DND-41 (cell line): ENCODE measurements around the gene TBX2.

Experiments used
- CTCF ChIP-seq: IDR thresholded peaks from 2 replicates; pipeline ENCODE4 v1.5.1; 2012; ENCODE audit warnings: borderline replicate concordance, low read length, moderate library complexity, mild to moderate bottlenecking; ENCODE audit not compliant: poor library complexity, severe bottlenecking; ENCODE audit errors: extremely low read depth
- EZH2 ChIP-seq: IDR thresholded peaks from 3 replicates; pipeline ENCODE4 v1.6.1; 2012; ENCODE audit warnings: borderline replicate concordance, low read depth, mild to moderate bottlenecking, moderate library complexity, low read length, inconsistent platforms; ENCODE audit not compliant: severe bottlenecking

DNA sequence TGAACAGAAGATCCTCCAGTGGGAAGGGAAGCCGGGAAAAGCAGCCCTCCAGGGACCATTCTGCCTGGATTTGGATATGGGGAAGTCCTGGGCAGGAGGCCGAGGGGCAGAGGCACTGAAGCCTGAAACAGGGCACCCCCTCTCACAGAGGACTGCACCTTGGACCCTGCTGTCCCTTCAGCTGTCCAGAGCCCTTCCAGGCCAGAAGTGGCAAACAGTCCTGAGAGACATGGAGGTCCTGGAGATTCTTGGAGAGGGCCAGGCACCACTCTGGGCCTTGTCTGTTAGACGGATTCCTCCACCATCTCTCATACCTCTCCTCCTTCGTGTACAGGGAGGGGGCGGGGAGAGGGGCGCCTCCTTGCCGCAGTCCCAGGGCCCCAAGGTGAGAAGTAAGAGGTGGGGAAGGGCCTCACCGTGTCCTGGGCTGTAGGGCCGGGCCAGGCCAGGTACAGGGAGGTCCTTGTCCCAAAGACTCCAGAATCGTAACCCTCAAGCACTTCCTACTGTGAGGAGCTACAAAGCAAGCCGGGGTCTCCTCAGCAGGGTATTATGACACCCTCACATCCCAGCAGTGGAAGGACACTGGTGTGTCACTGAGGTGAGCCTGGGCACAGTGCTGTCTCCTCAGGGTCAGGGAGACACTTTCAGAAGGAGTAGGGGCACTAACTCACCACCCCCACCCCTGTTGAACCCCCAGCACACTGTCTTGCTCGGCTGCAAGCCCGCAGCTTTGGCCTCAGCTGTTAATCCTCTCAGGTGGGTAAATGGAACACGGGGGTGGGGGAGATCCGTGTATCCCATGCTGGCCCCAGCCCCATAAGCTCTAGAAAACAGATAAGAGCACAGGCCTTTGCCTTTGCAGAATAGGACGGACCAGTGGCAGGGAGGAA lies 16.6 kb upstream of the TBX2 start:
- TF ChIP-seq CTCF (no peak), EZH2 (no peak)
